NT2/D1 (cell line): ENCODE data around the gene PPP6R3.
"Not testable (repeated sequence)": the region's sequence is repeated elsewhere in the genome, so short reads cannot be mapped to it uniquely, and the experiment has no call there.

Experiments used
- SUZ12 ChIP-seq: IDR thresholded peaks from 2 replicates; pipeline ENCODE4 v1.6.1; 2011; ENCODE audit not compliant: insufficient read length, insufficient read depth; ENCODE audit errors: extremely low read depth
- YY1 ChIP-seq: IDR thresholded peaks from 2 replicates; pipeline ENCODE4 v1.6.1; 2011; ENCODE audit not compliant: insufficient read length, insufficient read depth
- ZNF274 ChIP-seq: IDR thresholded peaks from 2 replicates; pipeline ENCODE4 v1.6.1; 2011; ENCODE audit warnings: mild to moderate bottlenecking, low read depth, low read length

- not testable (repeated sequence) for TF ChIP-seq SUZ12, ZNF274, YY1
Observed at GRCh38 chr11:68540504-68540903, 80.0 kb downstream of the PPP6R3 start.
